Stomach (tissue), 9 donors: Measurements from ENCODE around the gene TRAF3IP1. TPM values are rescaled to one million over a fixed set of nuclear protein-coding genes. Genes with fewer than 3 reads are reported as not detected.

Experiments used
- DNase-seq, 2 donors: peaks; one replicate each; pipeline versions ENCODE4 v3.0.0 to v3.0.0-alpha.2; 2013 to 2019
- H3K27ac ChIP-seq, 5 donors: fragments of 200-600 bp in 4 of 5; sonication (generic) in 4 of 5; one replicate each; pipeline ENCODE4 v1.5.1; 2013 to 2019; ENCODE audit warnings: mild to moderate bottlenecking in 1 of 5, moderate library complexity in 1 of 5
- H3K27me3 ChIP-seq, 3 donors: fragments of 200-600 bp; sonication (generic); one replicate each; pipeline ENCODE4 v1.5.1; 2017 to 2019; ENCODE audit warnings: mixed run types in 1 of 3
- H3K36me3 ChIP-seq, 4 donors: fragments of 200-600 bp; sonication (generic); 1 replicate in 3 of 4; 2 replicates in 1 of 4; pipeline ENCODE4 v1.5.1; 2016 to 2019
- H3K4me1 ChIP-seq, 4 donors: fragments of 200-600 bp; sonication (generic); one replicate each; pipeline ENCODE4 v1.5.1; 2016 to 2019
- H3K4me3 ChIP-seq, 4 donors: fragments of 200-600 bp; sonication (generic) in 3 of 4; one replicate each; pipeline ENCODE4 v1.5.1; 2016 to 2019; ENCODE audit warnings: mild to moderate bottlenecking in 1 of 4
- H3K9me3 ChIP-seq, 4 donors: fragments of 200-600 bp; sonication (generic); one replicate each; pipeline ENCODE4 v1.5.1; 2016 to 2019
- CTCF ChIP-seq, 7 experiments: fragments of 450-650 bp in 4 of 7; fragments of 200-600 bp in 3 of 7; sonication (generic) in 3 of 7; IDR thresholded peaks; one replicate each; pipeline ENCODE4 v1.5.1; 2016 to 2019; ENCODE audit warnings: antibody characterized with exemption in 7 of 7, control low read depth in 2 of 7, mild to moderate bottlenecking in 1 of 7
- EP300 ChIP-seq: sonication (generic); formaldehyde crosslinking; IDR thresholded peaks from one replicate; pipeline ENCODE4 v1.6.1; 2017; ENCODE audit warnings: antibody characterized with exemption
- POLR2A ChIP-seq, 4 donors: fragments of 450-650 bp; IDR thresholded peaks; one replicate each; pipeline ENCODE4 v1.6.1; 2016; ENCODE audit warnings: antibody characterized with exemption in 4 of 4, control low read depth in 2 of 4, mild to moderate bottlenecking in 1 of 4, moderate library complexity in 1 of 4
- POLR2AphosphoS5 ChIP-seq, 3 donors: sonication (generic); formaldehyde crosslinking; IDR thresholded peaks; one replicate each; pipeline ENCODE4 v1.6.1; 2016; ENCODE audit warnings: antibody characterized with exemption in 3 of 3
- WGBS, 5 donors: extraction: QIAGEN DNeasy Blood & Tissue Kit in 3 of 5; methylation state at CpG; one replicate each; pipeline versions ENCODE4 v1.1.5 to v1.1.7; 2013 to 2018; 5-methylcytosine and 5-hydroxymethylcytosine counted together
- intact Hi-C: fragments of 100-400 bp; cut with DNase I; formaldehyde crosslinking; loops from one replicate; pipeline ENCODE4 v1.15.1; 2023; ENCODE audit warnings: low total_unique reads
- polyA plus RNA-seq, 3 donors: library from polyadenylated mRNA; stranded (reverse); fragments of 200-250 nt; gene quantifications; one replicate each; pipeline ENCODE4 v1.2.3, GENCODE V29; 2013
- total RNA-seq, 5 donors: library from RNA; depleted of rRNA; stranded (reverse); fragments of >200 nt; gene quantifications; one replicate each; pipeline versions ENCODE4 v1.1.0 to v1.2.3, GENCODE V29; 2014 to 2016
- donor health status: healthy with polysubstance abuse.
- donor health status: Bipolar disorder and iron deficiency.
- donor health status: healthy.

The TRAF3IP1 gene
- total and polyA plus RNA-seq, 8 donors = 0.58 to 21.1 (median 10.8) TPM

GRCh38 chr2:238423561-238424312 lies 103.4 kb downstream of the TRAF3IP1 start:
- H3K27me3 ChIP-seq = no peaks in the 10 kb centered on the region
- H3K9me3 ChIP-seq = no peaks in the 10 kb centered on the region
- TF ChIP-seq POLR2AphosphoS5 (IDR thresholded peaks at IDR 0.05) (no peak), POLR2A (IDR thresholded peaks at IDR 0.05) (no peak), EP300 (no peak), CTCF (IDR thresholded peaks at IDR 0.05) (no peak)
- no peak overlapping the region for H3K27ac ChIP-seq
- H3K36me3 ChIP-seq = no peaks in the 10 kb centered on the region
- intact Hi-C loops = no loop called here
- no peak overlapping the region for H3K4me3 ChIP-seq
- WGBS, 5 donors = 76 to 92% (median 84%) methylated on average over 7 to 9 of the region's 9 CpGs
- peak in 1 of 2 donors; percentile 13 for DNase-seq
- H3K4me1 ChIP-seq = peaks cover 18 to 37% (median 29%) of the 10 kb centered on the region in 4 donors

GRCh38 chr2:238424313-238424700 lies 104.0 kb downstream of the TRAF3IP1 start:
- TF ChIP-seq POLR2AphosphoS5 (IDR thresholded peaks at IDR 0.05) (no peak), EP300 (no peak), POLR2A (IDR thresholded peaks at IDR 0.05) (no peak), CTCF (IDR thresholded peaks at IDR 0.05) (no peak)
- Histone ChIP-seq H3K4me3 (no peak overlapping the region), H3K9me3 (no peaks in the 10 kb centered on the region), H3K36me3 (no peaks in the 10 kb centered on the region), H3K27ac (no peak overlapping the region), H3K4me1 (peaks cover 19 to 40% (median 33%) of the 10 kb centered on the region in 4 donors), H3K27me3 (no peaks in the 10 kb centered on the region)
- peak in 1 of 2 donors; percentile 9 for DNase-seq
- intact Hi-C loops = no loop called here
- WGBS, 5 donors = 80 to 95% (median 89%) methylated on average over 3 of the region's 3 CpGs

- peaks cover 0 to 6% (median 2%) of the 10 kb centered on the region in 4 donors for H3K36me3 ChIP-seq
- peaks cover 19 to 41% (median 35%) of the 10 kb centered on the region in 4 donors for H3K4me1 ChIP-seq
- H3K4me3 ChIP-seq = peak overlapping the region in 3 of 4 donors; percentile 77 to 94 (median 89)
- peak in 1 of 2 donors; percentile 1 for DNase-seq
- intact Hi-C loops = no loop called here
- no peak for TF ChIP-seq POLR2AphosphoS5 (IDR thresholded peaks at IDR 0.05)
- no peak for TF ChIP-seq EP300
- no peak for TF ChIP-seq POLR2A (IDR thresholded peaks at IDR 0.05)
- no peak for TF ChIP-seq CTCF (IDR thresholded peaks at IDR 0.05)
- H3K27me3 ChIP-seq = no peaks in the 10 kb centered on the region
- WGBS, 5 donors = 62 to 74% (median 67%) methylated on average over 14 to 16 of the region's 16 CpGs
- H3K9me3 ChIP-seq = peaks cover 0 to 2% (median under 1%) of the 10 kb centered on the region in 4 donors
- peak overlapping the region in 2 of 5 donors; percentile 91 to 96 for H3K27ac ChIP-seq
Observed at GRCh38 chr2:238425505-238425978, 105.2 kb downstream of the TRAF3IP1 start.

- H3K27ac ChIP-seq = peak overlapping the region; percentile 91 to 97 (median 94)
- H3K4me1 ChIP-seq = peaks cover 23 to 42% (median 33%) of the 10 kb centered on the region in 4 donors
- TF ChIP-seq EP300 (no peak), CTCF (IDR thresholded peaks at IDR 0.05) (no peak), POLR2AphosphoS5 (IDR thresholded peaks at IDR 0.05) (no peak), POLR2A (IDR thresholded peaks at IDR 0.05) (no peak)
- no peaks in the 10 kb centered on the region for H3K27me3 ChIP-seq
- WGBS, 5 donors = 3 to 6% (median 6%) methylated on average over 12 to 24 of the region's 24 CpGs
- peak overlapping the region; percentile 77 to 98 (median 92) for H3K4me3 ChIP-seq
- intact Hi-C loops = no loop called here
- DNase-seq = peak; percentile 25 to 72
- H3K9me3 ChIP-seq = peaks cover 0 to 5% (median 1%) of the 10 kb centered on the region in 4 donors
- peaks cover 0 to 8% (median 3%) of the 10 kb centered on the region in 4 donors for H3K36me3 ChIP-seq
Observed at GRCh38 chr2:238425979-238426567, 105.8 kb downstream of the TRAF3IP1 start.
